Stimulated activated CD8-positive, alpha-beta memory T cell treated with anti-CD3 and anti-CD28 coated beads, Interleukin-2, amount 100 ng/mL, for 48 hours (primary cell): ENCODE measurements around the gene NUP107.
"Not testable (repeated sequence)": the region's sequence is repeated elsewhere in the genome, so short reads cannot be mapped to it uniquely, and the experiment has no call there.

Experiments
- DNase-seq, 2 donors: peaks; one replicate each; pipeline ENCODE4 v3.0.0-alpha.2; 2020; ENCODE audit warnings: low read depth in 2 of 2

The NUP107 gene

DNA sequence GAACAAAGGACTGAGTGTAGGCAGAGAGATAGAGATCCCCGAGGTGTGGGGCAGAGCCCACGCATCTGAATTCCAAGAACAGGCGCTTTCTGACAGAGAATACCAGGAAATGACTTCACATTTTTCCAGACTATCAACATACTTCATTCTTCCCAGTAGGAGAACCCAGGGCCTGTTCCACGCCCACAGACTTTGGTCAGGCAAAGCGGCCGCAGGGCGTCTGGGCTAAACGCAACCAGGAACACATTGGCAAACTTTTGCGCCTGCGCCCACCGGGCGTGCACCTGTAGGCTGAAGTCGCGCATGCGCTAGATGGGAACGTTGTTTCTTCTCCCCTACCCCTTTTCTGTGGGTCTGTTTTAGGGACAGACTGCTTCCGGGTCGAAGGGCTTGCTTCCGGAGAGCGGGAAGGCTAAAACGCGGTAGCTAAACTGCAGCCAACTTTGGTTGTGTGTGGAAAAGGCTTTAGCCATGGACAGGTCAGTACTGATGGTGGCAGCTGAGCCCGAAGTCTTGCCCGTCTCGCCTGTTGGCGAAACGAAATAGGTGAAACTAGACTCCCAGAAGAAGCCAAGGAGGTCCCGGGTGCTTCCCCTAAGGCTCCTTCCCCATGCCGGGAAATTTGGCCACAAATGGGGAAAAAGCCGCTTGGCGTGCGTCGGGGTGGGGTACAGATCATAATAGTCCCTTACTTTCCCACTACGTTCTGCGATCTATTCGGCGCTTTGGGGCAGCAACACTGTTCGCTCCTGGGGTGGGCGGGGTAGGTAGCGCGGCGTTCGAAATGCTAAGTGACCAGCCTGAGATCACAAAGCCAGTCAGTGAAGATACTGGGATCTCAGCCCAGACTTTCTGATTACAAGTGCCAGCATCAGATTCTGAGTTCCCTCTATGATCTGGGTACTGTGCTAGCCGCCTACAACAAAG, at the start of gene NUP107:
Gene NUP107, plus strand, starts transcription at position 384 of the 927 bp plus-strand sequence. Its CDS starts 88 bp downstream, at position 472.
- peak; percentile 94 to 96 for DNase-seq

DNA sequence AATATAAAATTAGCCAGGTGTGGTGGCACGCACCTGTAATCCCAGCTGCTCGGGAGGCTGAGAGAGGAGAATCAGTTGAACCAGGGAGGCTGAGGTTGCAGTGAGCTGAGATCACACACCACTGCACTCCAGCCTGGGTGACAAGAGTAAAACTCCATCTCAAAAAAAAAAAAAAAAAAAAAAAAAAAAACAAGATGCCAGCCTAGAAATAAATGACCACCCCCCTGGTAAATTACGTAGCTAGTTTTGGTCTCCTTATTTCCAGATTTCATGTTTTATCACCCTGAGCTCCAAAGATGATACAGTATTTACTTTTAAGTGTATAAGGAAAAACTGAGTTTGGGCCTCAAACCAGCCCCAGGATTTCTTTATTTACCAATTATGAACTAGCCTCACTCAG, 49.3 kb upstream of the NUP107 start:
- not testable (repeated sequence) for DNase-seq

DNA sequence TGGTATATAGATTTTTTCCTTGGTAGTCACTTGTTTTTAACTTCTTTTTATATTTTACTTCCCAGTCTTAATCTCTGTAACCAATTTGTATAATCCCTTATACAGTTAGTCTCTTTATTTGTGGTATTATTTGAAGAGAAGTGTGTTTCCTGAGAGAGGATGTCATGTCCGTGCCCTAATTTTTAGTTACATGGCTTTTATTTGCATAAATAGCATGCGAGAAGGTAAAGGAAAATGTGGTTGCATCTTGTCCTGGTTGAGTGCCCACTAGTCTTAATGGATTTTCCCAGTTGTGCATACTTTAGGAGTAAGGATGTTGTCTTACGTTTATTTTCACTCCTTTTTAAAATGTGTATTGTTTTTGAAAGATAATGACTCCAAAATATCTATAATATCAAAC, 48.6 kb upstream of the NUP107 start:
- no peak for DNase-seq

DNA sequence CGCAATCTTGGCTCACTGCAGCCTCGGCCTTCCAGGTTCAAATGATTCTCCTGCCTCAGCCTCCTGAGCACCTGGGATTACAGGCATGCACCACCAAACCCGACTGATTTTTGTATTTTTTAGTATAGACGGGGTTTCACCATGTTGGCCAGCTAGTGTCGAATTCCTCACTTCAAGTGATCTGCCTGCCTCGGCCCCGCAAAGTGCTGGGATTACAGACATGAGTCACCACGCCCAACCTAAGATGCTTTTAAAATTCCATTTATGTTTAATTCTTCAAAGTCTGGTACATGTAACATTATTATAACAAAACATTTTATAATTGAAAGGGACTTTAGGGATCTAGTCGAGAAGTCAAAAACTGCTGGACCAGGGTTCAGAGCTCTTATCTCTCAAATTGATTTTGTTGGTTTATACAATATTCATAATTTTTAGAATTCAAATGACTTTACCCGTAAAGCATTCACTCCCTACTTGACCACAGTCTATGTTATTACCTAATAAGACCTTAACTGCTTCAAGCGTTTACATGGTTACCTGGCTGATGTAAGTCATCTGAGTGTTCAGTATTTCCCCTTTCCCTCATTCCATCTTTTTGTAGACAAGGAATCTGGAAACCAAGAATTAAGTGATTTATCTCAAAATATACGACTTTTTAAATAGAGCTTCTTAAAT, 47.9 kb upstream of the NUP107 start:
- no peak for DNase-seq

DNA sequence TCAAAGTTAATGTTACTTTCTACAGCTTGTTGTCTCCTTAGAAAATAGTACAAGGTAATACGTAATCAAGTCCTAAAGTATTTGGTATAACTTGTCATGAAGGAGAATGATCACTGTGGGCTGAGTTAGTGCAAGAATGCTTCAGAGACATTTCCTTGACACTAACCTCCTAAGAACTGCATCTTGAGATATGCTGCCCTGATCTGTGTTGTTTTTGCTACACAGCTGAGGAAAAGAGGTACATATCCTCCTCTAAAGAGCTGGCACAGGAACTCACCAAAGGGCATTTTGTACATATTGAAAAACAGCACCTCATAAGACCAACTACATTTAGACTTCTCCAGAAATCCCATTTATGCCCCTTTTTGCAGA, 47.4 kb upstream of the NUP107 start:
- no peak for DNase-seq

DNA sequence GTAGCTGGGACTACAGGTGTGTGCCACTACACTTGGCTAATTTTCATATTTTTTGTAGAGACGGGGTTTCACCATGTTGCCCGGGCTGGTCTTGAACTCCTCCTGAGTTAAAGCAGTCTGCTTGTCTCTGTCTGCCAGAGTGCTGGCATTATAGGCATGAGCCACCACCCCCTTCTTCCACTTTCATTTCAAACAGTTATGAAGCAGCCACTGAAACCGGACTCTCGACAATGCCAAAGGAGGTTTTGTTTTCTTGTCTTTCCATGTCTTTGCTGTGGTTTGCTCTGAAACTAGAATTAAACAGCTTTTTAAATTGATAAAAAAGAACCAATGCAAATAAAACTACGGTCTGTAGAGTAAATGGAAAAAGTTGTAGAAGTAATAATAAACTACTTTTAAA, 45.6 kb upstream of the NUP107 start:
- peak in 1 of 2 donors; percentile 13 for DNase-seq

DNA sequence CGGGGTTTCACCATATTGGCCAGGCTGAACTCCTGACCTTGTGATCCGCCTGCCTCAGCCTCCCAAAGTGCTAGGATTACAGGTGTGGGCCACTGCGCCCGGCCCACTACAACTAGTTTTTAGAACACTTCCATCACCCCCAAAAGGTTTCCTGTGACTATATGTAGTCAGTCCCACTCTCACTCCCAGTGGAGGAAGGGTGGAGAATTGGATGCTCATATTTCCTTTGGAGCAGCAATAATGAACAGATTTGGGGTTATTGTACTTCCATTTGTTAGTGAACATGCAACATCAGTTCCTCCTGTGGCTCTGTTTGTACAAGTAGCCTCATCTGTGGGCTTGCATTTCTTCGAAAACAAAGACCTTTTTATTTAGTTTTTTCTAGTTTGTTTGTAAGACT, 40.3 kb upstream of the NUP107 start:
- DNase-seq: no peak

DNA sequence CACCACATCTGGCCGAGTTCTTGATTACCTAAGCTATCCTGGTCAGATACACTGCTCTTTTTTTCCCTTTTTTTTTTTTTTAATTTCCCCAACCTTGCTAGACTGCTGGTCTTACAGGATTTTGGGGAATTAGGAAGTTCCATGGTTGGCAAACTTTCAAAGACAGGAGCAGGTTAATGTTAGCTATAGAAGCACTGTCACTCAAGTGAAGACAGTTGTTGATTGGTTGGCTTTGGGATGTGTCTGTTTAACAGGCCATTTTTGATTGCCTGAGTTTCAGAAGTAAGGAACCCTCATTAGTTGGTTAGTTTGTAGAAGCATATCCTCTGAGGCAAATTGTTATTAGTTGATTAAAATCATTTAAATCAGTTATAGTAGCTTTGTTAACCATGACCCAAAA, 39.3 kb upstream of the NUP107 start:
- DNase-seq: no peak

DNA sequence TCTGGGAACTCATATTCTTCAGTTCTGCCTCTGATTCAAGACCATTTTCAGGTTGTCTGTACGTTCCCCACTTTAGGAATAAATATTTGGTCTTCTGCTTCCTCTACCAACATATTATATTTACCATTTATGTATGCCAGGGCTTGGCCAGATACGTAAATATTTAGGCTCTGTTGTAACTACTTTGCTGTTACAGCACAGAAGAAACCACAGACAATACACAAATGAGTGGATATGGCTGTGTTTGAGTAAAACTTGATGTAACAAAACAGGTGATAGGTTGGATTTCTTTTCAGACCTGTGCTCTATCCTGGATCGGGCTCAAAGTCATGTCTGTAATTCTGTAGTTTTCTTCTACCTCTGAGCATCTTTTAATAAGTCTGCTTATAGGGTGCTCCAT, 38.6 kb upstream of the NUP107 start:
- no peak for DNase-seq

DNA sequence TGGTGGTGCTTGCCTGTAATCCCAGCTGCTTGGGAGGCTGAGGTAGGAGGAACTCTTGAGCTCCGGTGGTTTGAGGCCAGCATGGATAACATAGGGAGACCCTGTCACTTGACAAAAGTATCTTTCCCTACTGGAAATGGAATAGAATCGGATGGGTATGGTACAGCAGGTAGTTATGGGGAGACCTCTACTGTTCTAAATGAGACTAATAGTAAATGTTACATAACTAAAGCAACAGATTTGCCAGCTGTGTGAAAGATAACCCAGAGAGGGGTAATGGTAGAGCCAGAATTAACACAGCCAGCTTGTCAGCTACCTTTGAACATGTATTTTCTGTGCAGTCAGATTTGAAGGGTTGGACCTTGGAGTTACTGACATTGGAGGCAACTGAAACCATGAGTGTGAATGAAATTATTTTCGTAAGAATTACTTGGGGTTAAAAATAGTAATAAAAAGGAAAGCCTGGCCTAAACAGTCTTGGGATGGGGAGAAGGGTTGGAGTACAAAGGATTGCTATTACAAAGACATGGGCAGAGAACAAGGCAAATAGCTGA, 21.7 kb upstream of the NUP107 start:
- no peak for DNase-seq

DNA sequence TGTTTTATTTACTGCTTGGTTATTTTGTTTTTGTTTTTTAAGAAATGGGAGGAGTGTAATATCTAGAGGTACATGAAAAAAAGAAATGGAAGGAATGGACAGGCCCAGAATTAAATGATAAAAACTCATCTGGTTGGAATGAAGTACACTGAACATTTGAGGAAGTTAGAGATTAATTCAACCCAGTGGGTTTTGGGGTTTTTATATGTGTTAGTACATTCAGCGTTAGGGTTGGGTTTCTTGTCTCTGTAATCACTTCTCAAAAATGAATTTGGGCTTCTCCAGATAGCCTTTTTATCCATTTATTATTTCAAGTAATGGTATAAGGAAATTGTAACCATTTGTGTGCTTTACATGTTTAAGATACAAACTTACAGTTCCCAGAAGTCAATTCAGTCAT, 19.5 kb upstream of the NUP107 start:
- DNase-seq: no peak

DNA sequence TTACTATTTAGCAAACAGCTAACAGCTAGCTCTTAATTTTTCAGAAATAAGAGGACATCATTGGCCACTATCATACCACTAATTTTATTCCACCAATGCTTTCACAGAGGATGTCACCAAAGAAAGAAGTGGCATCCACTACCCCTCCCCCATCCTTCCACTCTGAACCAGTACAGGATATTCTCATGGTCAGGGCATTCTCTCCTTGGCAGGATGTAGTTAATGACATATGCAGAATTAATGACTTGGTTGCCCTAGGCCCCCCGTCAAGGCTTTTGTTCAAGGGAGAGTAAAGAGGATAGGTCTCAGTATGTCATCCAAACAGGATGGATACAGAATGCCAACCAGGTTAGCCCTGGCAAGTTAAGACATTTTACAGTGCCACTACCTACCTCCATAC, 18.9 kb upstream of the NUP107 start:
- DNase-seq: no peak

DNA sequence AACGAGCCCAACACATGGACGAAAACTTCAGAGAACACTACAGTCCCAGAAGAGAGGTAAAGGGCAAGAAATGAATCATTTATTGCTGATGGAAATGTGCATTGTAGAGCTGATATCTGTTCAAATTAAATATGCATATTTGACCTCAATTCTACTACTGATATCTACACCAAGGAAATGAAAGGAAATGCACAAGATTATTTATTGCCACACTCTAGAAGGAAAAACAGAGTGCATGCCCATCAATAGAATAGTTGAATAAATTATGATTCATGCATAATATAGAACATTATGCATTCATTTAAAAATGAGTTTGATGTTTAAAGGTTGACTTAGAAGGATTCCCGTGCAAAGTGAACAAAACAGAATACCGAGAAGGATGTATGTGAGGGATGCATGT, 15.6 kb upstream of the NUP107 start:
- DNase-seq: no peak

DNA sequence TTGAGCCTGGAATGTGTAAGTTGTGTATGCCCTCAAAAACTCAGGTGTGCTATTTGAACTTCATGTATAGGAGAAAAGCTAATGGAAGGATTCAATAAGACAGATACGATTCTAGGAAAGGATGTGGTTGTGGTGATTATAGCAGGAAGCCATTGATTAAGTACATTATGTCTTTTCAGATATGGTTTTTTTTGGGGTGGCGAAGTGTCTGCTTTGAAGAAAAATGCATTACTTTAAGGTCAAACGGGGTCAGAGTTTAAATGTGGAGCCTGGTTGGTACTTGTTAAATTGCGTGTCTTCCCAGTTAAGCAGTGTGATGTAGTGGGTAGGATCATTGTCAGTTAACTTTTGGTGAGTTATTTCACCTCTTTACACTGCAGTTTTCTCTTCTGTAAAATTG, 13.0 kb upstream of the NUP107 start:
- no peak for DNase-seq

DNA sequence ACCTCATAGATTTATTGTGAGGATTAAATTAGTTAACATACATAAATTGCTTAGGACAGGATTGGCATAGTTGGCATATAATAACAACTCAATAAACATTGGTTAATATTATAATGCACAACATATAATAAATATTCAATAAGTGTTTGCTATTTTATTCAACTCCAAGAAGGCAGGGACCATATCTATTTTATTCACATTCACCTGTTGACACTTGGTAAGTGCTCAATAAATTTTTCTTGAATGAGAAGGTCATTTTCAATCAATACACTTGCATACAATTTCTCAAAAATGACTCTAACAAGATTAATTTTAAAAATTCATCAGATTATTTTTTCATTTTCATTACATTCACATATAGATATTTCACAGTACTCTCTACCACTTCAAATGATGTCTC, 12.4 kb upstream of the NUP107 start:
- no peak for DNase-seq

DNA sequence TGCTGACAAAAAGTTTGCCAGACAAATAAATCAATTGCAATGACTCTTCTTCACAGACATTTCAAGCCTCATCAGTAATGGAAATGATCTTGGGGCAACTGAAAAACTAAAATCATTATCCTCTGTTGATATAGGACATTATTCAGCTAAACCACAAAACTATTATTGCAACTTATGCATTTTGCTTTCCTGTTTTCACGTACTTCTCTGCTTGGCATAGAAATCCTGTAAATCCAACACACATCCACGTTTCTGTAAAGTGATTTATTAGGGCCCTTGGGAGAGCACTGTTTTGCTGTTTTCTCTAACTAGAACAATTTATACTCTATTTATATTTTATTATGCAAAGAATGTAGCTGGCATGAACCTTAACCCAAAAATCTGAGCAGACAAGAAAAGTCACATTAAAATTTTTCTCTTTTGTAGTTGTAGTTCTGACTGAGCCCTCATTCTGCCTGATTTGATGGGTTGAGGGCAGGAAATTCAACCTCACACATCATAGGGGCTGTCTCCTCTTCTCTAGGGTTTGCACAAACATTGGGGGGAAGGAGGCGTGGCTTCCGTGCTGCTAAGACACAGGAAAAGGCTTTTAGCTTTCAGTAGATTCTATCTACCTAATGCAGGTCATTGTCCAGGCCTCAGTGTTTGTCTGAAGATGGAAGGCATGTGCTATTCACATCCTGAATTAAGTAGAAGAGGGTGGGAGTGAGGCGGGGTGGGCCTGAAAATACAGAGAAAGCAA, 11.5 kb upstream of the NUP107 start:
- peak; percentile 40 to 42 for DNase-seq

DNA sequence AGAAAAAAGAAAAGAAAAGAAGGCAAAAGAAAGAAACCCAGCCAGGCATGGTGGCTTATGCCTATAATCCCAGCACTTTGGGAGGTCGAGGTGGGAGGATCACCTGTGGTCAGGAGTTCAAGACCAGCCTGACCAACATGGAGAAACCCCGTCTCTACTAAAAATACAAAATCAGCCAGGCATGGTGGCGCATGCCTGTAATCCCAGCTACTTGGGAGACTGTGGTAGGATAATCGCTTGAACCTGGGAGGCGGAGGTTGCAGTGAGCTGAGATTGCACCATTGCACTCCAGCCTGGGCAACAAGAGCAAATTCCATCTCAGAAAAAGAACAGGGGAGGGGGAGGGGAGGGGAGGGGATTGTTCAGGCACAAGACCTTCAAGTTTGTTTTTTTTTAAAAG, 9.9 kb upstream of the NUP107 start:
- DNase-seq: not testable (repeated sequence)

DNA sequence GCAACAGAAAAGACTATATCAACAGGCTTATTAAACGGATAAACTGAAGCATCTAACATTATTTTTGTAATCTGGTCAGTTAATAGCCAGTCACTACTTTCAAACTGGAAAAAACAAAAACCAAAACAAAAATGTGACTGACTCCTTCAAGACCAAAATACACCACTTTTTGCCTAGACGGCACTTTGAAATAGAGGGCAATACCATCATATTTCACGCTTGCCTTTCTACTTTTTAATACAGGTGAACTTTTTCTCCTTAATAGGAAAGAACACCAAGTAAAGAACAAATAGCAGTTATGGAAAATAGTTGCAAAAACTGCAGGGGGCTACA, 550 bp upstream of the NUP107 start:
- DNase-seq: no peak

DNA sequence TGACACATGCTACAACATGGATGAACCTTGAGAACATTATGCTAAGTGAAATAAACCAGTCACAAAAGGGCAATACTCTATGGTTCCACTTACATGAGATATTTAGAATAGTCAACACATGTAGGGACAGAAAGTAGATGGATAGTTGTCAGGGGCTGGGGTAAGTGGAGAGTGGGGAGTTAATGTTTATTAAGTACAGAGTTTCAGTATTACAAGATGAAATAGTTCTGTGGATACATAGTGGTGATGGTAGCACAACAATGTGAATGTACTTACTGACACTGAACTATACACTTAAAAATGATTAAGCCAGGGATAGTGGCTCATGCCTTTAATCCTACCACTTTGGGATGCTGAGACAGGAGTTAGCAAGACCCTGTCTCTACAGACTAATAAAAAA, 8.7 kb downstream of the NUP107 start:
- no peak for DNase-seq

DNA sequence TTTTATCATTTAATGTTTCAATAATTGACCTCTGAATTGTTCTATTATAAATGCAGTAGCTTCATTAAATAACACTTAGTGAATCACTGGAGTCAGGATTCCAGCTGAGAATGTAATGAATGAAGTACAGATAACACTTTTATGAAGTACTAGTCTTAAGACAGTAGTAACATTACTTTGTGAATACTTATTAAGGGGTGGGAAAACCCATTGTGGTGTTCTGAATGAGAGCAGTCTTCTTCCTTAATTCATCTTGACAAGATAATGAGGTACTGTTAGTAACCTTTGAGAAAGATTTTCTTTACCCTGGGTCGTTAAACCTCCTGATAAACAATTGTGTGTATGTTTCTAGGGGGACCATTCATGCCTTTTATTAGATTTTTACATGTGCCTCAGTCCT, 12.7 kb downstream of the NUP107 start:
- DNase-seq: no peak

DNA sequence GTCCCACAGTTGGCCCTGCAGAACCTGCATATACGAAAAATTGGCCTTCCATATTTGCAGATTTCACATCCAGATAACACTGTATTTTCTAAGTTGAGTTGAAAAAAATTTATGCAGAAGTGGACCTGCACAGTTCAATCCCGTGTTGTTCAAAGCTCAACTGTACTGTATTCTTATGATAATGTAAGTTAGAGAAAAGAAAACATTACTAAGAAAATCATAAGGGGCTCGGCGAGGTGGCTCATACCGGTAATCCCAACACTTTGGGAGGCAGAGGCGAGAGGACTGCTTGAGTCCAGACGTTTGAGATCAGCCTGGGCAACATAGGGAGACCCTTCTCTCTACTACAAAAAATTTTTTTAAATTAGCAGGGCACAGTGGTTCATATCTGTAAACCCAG, 41.0 kb downstream of the NUP107 start:
- no peak for DNase-seq

DNA sequence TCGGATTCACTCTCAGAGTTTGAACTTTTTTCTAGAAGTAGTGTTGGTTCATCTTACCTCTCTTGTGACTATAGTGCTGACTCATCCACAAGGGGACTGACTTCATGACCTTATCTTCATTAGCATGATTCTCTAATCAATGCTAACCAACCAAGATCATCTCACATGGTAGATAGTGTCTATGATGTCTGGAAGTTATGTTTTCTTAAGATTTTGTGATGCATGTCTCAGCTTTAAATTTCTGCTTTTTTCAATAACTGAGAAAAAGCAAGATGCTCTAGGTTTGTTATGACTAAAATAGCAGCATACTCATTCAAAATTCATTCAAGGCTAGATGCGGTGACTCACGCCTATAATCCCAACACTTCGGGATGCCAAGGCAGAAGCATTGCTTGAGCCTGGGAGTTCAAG, 46.9 kb downstream of the NUP107 start:
- DNase-seq: no peak
